Breast epithelium (tissue), 4 donors: ENCODE results near the gene PCDH1. TPM values are rescaled to one million over a fixed set of nuclear protein-coding genes. Genes with fewer than 3 reads are reported as not detected.

ENCODE experiments used
- DNase-seq, 2 donors: peaks; one replicate each; pipeline ENCODE4 v3.0.0-alpha.2; 2019; ENCODE audit warnings: low spot score in 2 of 2
- H3K27ac ChIP-seq, 2 donors: fragments of 200-600 bp; sonication (generic) in 1 of 2; one replicate each; pipeline ENCODE4 v1.5.1; 2016 to 2019; ENCODE audit warnings: mild to moderate bottlenecking in 1 of 2
- H3K27me3 ChIP-seq, 2 donors: fragments of 200-600 bp; sonication (generic) in 1 of 2; one replicate each; pipeline versions ENCODE4 v1.5.1 to v1.6.0; 2017 to 2019; ENCODE audit warnings: control low read depth in 1 of 2, mild to moderate bottlenecking in 1 of 2
- H3K36me3 ChIP-seq: fragments of 200-600 bp; one replicate; pipeline ENCODE4 v1.5.1; 2019
- H3K4me1 ChIP-seq, 2 donors: fragments of 200-600 bp; sonication (generic); one replicate each; pipeline ENCODE4 v1.5.1; 2016 to 2019; ENCODE audit warnings: control low read depth in 1 of 2
- H3K4me3 ChIP-seq, 3 donors: fragments of 200-600 bp; sonication (generic); 1 replicate in 2 of 3; 2 replicates in 1 of 3; pipeline ENCODE4 v1.5.1; 2016 to 2019; ENCODE audit warnings: mild to moderate bottlenecking in 3 of 3, moderate library complexity in 2 of 3
- H3K9me3 ChIP-seq, 2 donors: fragments of 200-600 bp; sonication (generic) in 1 of 2; one replicate each; pipeline ENCODE4 v1.5.1; 2016 to 2019; ENCODE audit warnings: control low read depth in 1 of 2
- CTCF ChIP-seq, 3 donors: fragments of 450-650 bp; IDR thresholded peaks; one replicate each; pipeline ENCODE4 v1.5.1; 2016 to 2017; ENCODE audit warnings: antibody characterized with exemption in 3 of 3, mild to moderate bottlenecking in 3 of 3, moderate library complexity in 3 of 3
- POLR2A ChIP-seq: fragments of 450-650 bp; IDR thresholded peaks from one replicate; pipeline ENCODE4 v1.6.1; 2016; ENCODE audit warnings: antibody characterized with exemption, mild to moderate bottlenecking, moderate library complexity
- POLR2AphosphoS5 ChIP-seq, 3 donors: sonication (generic); formaldehyde crosslinking; IDR thresholded peaks; one replicate each; pipeline ENCODE4 v1.6.1; 2017; ENCODE audit warnings: antibody characterized with exemption in 3 of 3
- intact Hi-C: fragments of 100-400 bp; cut with DNase I; formaldehyde crosslinking; loops from one replicate; pipeline ENCODE4 v1.15.1; 2023; ENCODE audit warnings: low total_unique reads
- total RNA-seq, 3 donors: library from RNA; depleted of rRNA; stranded (reverse); fragments of >200 nt; gene quantifications; one replicate each; pipeline ENCODE4 v1.1.0, GENCODE V29; 2016

PCDH1 gene
- total RNA-seq, 3 donors from 2014 or later: 28.3 to 72.7 (median 65.9) TPM

GRCh38 chr5:141906972-141907371 is 28.8 kb upstream of the PCDH1 start:
- Histone ChIP-seq H3K27ac (no peak overlapping the region), H3K36me3 (no peaks in the 10 kb centered on the region), H3K27me3 (no peaks in the 10 kb centered on the region), H3K4me1 (peaks cover 0 to 4% of the 10 kb centered on the region in 2 donors), H3K9me3 (no peaks in the 10 kb centered on the region), H3K4me3 (no peak overlapping the region)
- DNase-seq: no peak
- TF ChIP-seq POLR2AphosphoS5 (IDR thresholded peaks at IDR 0.05) (no peak), CTCF (IDR thresholded peaks at IDR 0.05) (no peak), POLR2A (no peak)
- intact Hi-C loops: no loop called here

- intact Hi-C loops: no loop called here
Observed at GRCh38 chr5:141906517-141906916, 28.3 kb upstream of the PCDH1 start.

GRCh38 chr5:141904551-141904950 is 26.3 kb upstream of the PCDH1 start:
- intact Hi-C loops: no loop called here
- no peak overlapping the region for H3K27ac ChIP-seq
- no peaks in the 10 kb centered on the region for H3K36me3 ChIP-seq
- no peak overlapping the region for H3K4me3 ChIP-seq
- TF ChIP-seq POLR2AphosphoS5 (IDR thresholded peaks at IDR 0.05): no peak
- no peak for TF ChIP-seq POLR2A
- TF ChIP-seq CTCF (IDR thresholded peaks at IDR 0.05): no peak
- H3K9me3 ChIP-seq: no peaks in the 10 kb centered on the region
- peaks cover 0 to 4% of the 10 kb centered on the region in 2 donors for H3K4me1 ChIP-seq
- no peaks in the 10 kb centered on the region for H3K27me3 ChIP-seq
- no peak for DNase-seq

More at GRCh38 chr5:141906517-141906916, 28.3 kb upstream of the PCDH1 start:
- H3K27ac ChIP-seq: no peak overlapping the region
- H3K36me3 ChIP-seq: no peaks in the 10 kb centered on the region
- H3K27me3 ChIP-seq: no peaks in the 10 kb centered on the region
- H3K9me3 ChIP-seq: no peaks in the 10 kb centered on the region
- DNase-seq: no peak
- H3K4me1 ChIP-seq: peaks cover 0 to 4% of the 10 kb centered on the region in 2 donors
- no peak overlapping the region for H3K4me3 ChIP-seq
- TF ChIP-seq POLR2A (no peak), CTCF (IDR thresholded peaks at IDR 0.05) (no peak), POLR2AphosphoS5 (IDR thresholded peaks at IDR 0.05) (no peak)

GRCh38 chr5:141903261-141903660 is 25.1 kb upstream of the PCDH1 start:
- H3K9me3 ChIP-seq: no peaks in the 10 kb centered on the region
- DNase-seq: no peak
- no peak overlapping the region for H3K27ac ChIP-seq
- no peaks in the 10 kb centered on the region for H3K36me3 ChIP-seq
- no peaks in the 10 kb centered on the region for H3K27me3 ChIP-seq
- H3K4me1 ChIP-seq: peaks cover 0 to 4% of the 10 kb centered on the region in 2 donors
- H3K4me3 ChIP-seq: no peak overlapping the region
- TF ChIP-seq POLR2AphosphoS5 (IDR thresholded peaks at IDR 0.05): no peak
- no peak for TF ChIP-seq POLR2A
- no peak for TF ChIP-seq CTCF (IDR thresholded peaks at IDR 0.05)
- intact Hi-C loops: no loop called here

- intact Hi-C loops: loop anchor here (1.0 kb wide), 1 partner anchor 44 kb away; no protein-coding TSS in a partner anchor
- H3K27me3 ChIP-seq: no peaks in the 10 kb centered on the region
- TF ChIP-seq CTCF (IDR thresholded peaks at IDR 0.05) (no peak), POLR2A (no peak), POLR2AphosphoS5 (IDR thresholded peaks at IDR 0.05) (no peak)
- no peaks in the 10 kb centered on the region for H3K9me3 ChIP-seq
- no peak overlapping the region for H3K27ac ChIP-seq
- H3K4me1 ChIP-seq: peaks cover 0 to 4% of the 10 kb centered on the region in 2 donors
- H3K36me3 ChIP-seq: no peaks in the 10 kb centered on the region
- no peak for DNase-seq
- H3K4me3 ChIP-seq: no peak overlapping the region
Observed at GRCh38 chr5:141902015-141902814, 24.0 kb upstream of the PCDH1 start.
